ENCODE data around the gene PROX1. TPM values are rescaled to one million over a fixed set of nuclear protein-coding genes. Genes with fewer than 3 reads are reported as not detected.

PROX1 gene
- total RNA-seq, 2 experiments from 2014 or later: 0.03 TPM; not detected in 1

GRCh38 chr1:213996320-213997037 is 8.7 kb downstream of the PROX1 start:
- H3K4me1 Mint-ChIP-seq (ENCODE audit: low read depth): no peaks in the 10 kb centered on the region
- peaks cover 0 to 6% of the 10 kb centered on the region in 2 experiments for H3K9me3 ChIP-seq (ENCODE audit: control insufficient read depth in 1 of 2, insufficient read depth in 1 of 2, low read length in 2 of 2)
- CTCF ChIA-PET: no interaction called here
- no peaks in the 10 kb centered on the region for H3K36me3 Mint-ChIP-seq (ENCODE audit: low read depth)
- H3K27ac ChIP-seq (ENCODE audit: low read depth in 1 of 2, low read length in 2 of 2): no peak overlapping the region
- H3K4me3 Mint-ChIP-seq: no peak overlapping the region
- DNase-seq (no peak), ATAC-seq (ENCODE audit: poor library complexity) (no peak)
- H3K27me3 Mint-ChIP-seq: peaks cover 59% of the 10 kb centered on the region
- TF ChIP-seq, protein P1, sequence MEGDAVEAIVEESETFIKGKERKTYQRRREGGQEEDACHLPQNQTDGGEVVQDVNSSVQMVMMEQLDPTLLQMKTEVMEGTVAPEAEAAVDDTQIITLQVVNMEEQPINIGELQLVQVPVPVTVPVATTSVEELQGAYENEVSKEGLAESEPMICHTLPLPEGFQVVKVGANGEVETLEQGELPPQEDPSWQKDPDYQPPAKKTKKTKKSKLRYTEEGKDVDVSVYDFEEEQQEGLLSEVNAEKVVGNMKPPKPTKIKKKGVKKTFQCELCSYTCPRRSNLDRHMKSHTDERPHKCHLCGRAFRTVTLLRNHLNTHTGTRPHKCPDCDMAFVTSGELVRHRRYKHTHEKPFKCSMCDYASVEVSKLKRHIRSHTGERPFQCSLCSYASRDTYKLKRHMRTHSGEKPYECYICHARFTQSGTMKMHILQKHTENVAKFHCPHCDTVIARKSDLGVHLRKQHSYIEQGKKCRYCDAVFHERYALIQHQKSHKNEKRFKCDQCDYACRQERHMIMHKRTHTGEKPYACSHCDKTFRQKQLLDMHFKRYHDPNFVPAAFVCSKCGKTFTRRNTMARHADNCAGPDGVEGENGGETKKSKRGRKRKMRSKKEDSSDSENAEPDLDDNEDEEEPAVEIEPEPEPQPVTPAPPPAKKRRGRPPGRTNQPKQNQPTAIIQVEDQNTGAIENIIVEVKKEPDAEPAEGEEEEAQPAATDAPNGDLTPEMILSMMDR (IDR thresholded peaks at IDR 0.05): no peak
- peaks cover 3 to 31% of the 10 kb centered on the region in 2 experiments for H3K27me3 ChIP-seq (ENCODE audit: control insufficient read depth in 1 of 2, insufficient read depth in 2 of 2, low read length in 2 of 2)
- H3K27ac Mint-ChIP-seq: no peak overlapping the region
- H3K4me3 ChIP-seq (ENCODE audit: low read length): no peak overlapping the region
- intact Hi-C loops (cut with DNase I, micrococcal nuclease): no loop called here
- H3K36me3 ChIP-seq (ENCODE audit: insufficient read depth, low read length): no peaks in the 10 kb centered on the region
- H3K4me1 ChIP-seq (ENCODE audit: insufficient read depth, low read length): no peaks in the 10 kb centered on the region
- POLR2A ChIA-PET: no interaction called here
- H3K9me3 Mint-ChIP-seq: no peaks in the 10 kb centered on the region

GRCh38 chr1:213997038-213997771 is 9.4 kb downstream of the PROX1 start:
- ATAC-seq (ENCODE audit: poor library complexity) (no peak), DNase-seq (no peak)
- H3K4me1 Mint-ChIP-seq (ENCODE audit: low read depth): no peaks in the 10 kb centered on the region
- Histone ChIP-seq H3K27ac (ENCODE audit: low read depth in 1 of 2, low read length in 2 of 2) (no peak overlapping the region), H3K9me3 (ENCODE audit: control insufficient read depth in 1 of 2, insufficient read depth in 1 of 2, low read length in 2 of 2) (peaks cover 0 to 6% of the 10 kb centered on the region in 2 experiments), H3K4me1 (ENCODE audit: insufficient read depth, low read length) (no peaks in the 10 kb centered on the region), H3K27me3 (ENCODE audit: control insufficient read depth in 1 of 2, insufficient read depth in 2 of 2, low read length in 2 of 2) (peaks cover 3 to 24% of the 10 kb centered on the region in 2 experiments), H3K4me3 (ENCODE audit: low read length) (no peak overlapping the region), H3K36me3 (ENCODE audit: insufficient read depth, low read length) (no peaks in the 10 kb centered on the region)
- no peak overlapping the region for H3K4me3 Mint-ChIP-seq
- H3K27ac Mint-ChIP-seq: no peak overlapping the region
- no peaks in the 10 kb centered on the region for H3K36me3 Mint-ChIP-seq (ENCODE audit: low read depth)
- peaks cover 51% of the 10 kb centered on the region for H3K27me3 Mint-ChIP-seq
- TF ChIP-seq, protein P1 (IDR thresholded peaks at IDR 0.05): no peak
- POLR2A ChIA-PET: no interaction called here
- H3K9me3 Mint-ChIP-seq: no peaks in the 10 kb centered on the region
- CTCF ChIA-PET: no interaction called here
- intact Hi-C loops (cut with DNase I, micrococcal nuclease): no loop called here

DNA sequence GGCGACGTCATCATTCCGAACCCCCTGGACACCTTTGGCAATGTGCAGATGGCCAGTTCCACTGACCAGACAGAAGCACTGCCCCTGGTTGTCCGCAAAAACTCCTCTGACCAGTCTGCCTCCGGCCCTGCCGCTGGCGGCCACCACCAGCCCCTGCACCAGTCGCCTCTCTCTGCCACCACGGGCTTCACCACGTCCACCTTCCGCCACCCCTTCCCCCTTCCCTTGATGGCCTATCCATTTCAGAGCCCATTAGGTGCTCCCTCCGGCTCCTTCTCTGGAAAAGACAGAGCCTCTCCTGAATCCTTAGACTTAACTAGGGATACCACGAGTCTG is 10.0 kb downstream of the PROX1 start:
- Histone ChIP-seq H3K27me3 (ENCODE audit: control insufficient read depth in 1 of 2, insufficient read depth in 2 of 2, low read length in 2 of 2) (peaks cover 3 to 18% of the 10 kb centered on the region in 2 experiments), H3K4me3 (ENCODE audit: low read length) (no peak overlapping the region), H3K27ac (ENCODE audit: low read depth in 1 of 2, low read length in 2 of 2) (no peak overlapping the region), H3K9me3 (ENCODE audit: control insufficient read depth in 1 of 2, insufficient read depth in 1 of 2, low read length in 2 of 2) (peaks cover 0 to 6% of the 10 kb centered on the region in 2 experiments), H3K4me1 (ENCODE audit: insufficient read depth, low read length) (no peaks in the 10 kb centered on the region), H3K36me3 (ENCODE audit: insufficient read depth, low read length) (no peaks in the 10 kb centered on the region)
- Mint-ChIP-seq H3K36me3 (ENCODE audit: low read depth) (no peaks in the 10 kb centered on the region), H3K27me3 (peaks cover 46% of the 10 kb centered on the region), H3K27ac (no peak overlapping the region), H3K9me3 (no peaks in the 10 kb centered on the region), H3K4me3 (no peak overlapping the region), H3K4me1 (ENCODE audit: low read depth) (no peaks in the 10 kb centered on the region)
- CTCF ChIA-PET: no interaction called here
- ATAC-seq (ENCODE audit: poor library complexity) (no peak), DNase-seq (no peak)
- TF ChIP-seq, protein P1 (IDR thresholded peaks at IDR 0.05): no peak
- intact Hi-C loops (cut with DNase I, micrococcal nuclease): no loop called here
- POLR2A ChIA-PET: no interaction called here
